ENCODE results near the gene EPM2AIP1.

DNA sequence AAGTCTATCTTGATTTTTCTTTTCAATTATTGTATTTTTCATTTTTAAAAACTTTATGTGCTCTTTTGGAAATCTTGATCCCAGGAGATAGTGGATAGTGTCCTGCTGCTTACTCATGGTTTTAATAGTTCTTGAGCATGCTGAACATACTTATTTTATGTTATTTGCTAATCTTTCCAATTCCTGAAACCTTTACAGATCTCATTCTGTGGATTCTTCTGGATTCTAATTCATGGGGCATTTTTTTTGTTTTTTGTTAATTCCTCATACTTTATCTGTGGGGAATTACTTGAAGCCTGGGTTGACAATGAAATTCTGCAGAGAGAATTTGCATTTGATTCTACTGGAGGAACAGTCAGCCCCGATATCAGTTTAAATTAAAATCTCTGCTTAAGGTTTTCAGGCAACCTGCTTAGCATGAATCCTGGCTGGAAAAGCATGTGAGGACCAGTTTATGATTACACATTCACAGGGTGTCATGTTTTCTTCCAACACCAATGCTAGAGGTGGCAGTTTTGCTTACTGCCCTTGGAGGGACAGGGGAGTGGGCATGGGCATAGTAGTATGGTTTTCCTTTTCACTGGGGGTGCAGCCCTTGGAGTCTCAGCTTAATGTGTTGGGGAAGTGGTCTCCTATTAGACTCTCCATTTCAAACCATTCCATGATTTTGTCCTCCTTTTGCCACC, 46.4 kb upstream of the EPM2AIP1 start:
- TF ChIP-seq, protein P1, sequence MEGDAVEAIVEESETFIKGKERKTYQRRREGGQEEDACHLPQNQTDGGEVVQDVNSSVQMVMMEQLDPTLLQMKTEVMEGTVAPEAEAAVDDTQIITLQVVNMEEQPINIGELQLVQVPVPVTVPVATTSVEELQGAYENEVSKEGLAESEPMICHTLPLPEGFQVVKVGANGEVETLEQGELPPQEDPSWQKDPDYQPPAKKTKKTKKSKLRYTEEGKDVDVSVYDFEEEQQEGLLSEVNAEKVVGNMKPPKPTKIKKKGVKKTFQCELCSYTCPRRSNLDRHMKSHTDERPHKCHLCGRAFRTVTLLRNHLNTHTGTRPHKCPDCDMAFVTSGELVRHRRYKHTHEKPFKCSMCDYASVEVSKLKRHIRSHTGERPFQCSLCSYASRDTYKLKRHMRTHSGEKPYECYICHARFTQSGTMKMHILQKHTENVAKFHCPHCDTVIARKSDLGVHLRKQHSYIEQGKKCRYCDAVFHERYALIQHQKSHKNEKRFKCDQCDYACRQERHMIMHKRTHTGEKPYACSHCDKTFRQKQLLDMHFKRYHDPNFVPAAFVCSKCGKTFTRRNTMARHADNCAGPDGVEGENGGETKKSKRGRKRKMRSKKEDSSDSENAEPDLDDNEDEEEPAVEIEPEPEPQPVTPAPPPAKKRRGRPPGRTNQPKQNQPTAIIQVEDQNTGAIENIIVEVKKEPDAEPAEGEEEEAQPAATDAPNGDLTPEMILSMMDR (IDR thresholded peaks at IDR 0.05; ENCODE audit: low read depth, low read length), result no peak
- TF ChIP-seq EZH2phosphoT487 (IDR thresholded peaks at IDR 0.05; ENCODE audit: low read depth), result no peak

Data from OCI-LY3 (cell line).